Liver (tissue), 9 donors: ENCODE results near the gene NOS3. TPM values are rescaled to one million over a fixed set of nuclear protein-coding genes. Genes with fewer than 3 reads are reported as not detected.

Experiments used
- DNase-seq: peaks from one replicate; pipeline ENCODE4 v3.0.0-alpha.2; 2017; ENCODE audit warnings: low spot score
- H3K27ac ChIP-seq, 2 donors: one replicate each; pipeline ENCODE4 v1.7.0; 2013; ENCODE audit warnings: inconsistent platforms in 2 of 2, low read length in 2 of 2, control low read depth in 1 of 2, low read depth in 1 of 2, mild to moderate bottlenecking in 1 of 2
- H3K27me3 ChIP-seq, 4 donors: one replicate each; pipeline versions ENCODE4 v1.6.1 to v1.7.0; 2013; ENCODE audit warnings: low read length in 3 of 4, inconsistent platforms in 1 of 4, mild to moderate bottlenecking in 1 of 4, moderate library complexity in 1 of 4; ENCODE audit not compliant: control insufficient read depth in 4 of 4, insufficient read depth in 4 of 4
- H3K36me3 ChIP-seq, 4 donors: one replicate each; pipeline versions ENCODE4 v1.6.1 to v1.7.0; 2013; ENCODE audit warnings: low read length in 3 of 4, mild to moderate bottlenecking in 3 of 4, low read depth in 1 of 4, moderate library complexity in 1 of 4; ENCODE audit not compliant: control insufficient read depth in 4 of 4, insufficient read depth in 3 of 4
- H3K4me1 ChIP-seq, 4 donors: one replicate each; pipeline versions ENCODE4 v1.6.1 to v1.7.0; 2013; ENCODE audit warnings: low read length in 3 of 4, mild to moderate bottlenecking in 3 of 4, moderate library complexity in 1 of 4; ENCODE audit not compliant: control insufficient read depth in 4 of 4, insufficient read depth in 4 of 4
- H3K4me3 ChIP-seq, 3 donors: one replicate each; pipeline versions ENCODE4 v1.6.1 to v1.7.0; 2013; ENCODE audit warnings: low read length in 3 of 3, control low read depth in 1 of 3, low read depth in 1 of 3, mild to moderate bottlenecking in 1 of 3
- H3K9ac ChIP-seq, 2 donors: one replicate each; pipeline ENCODE4 v1.7.0; 2013; ENCODE audit warnings: low read length in 2 of 2, mild to moderate bottlenecking in 2 of 2, moderate library complexity in 2 of 2, control low read depth in 1 of 2, low read depth in 1 of 2
- H3K9me3 ChIP-seq, 4 donors: one replicate each; pipeline versions ENCODE4 v1.6.1 to v1.7.0; 2013; ENCODE audit warnings: low read length in 3 of 4; ENCODE audit not compliant: control insufficient read depth in 4 of 4
- ATF3 ChIP-seq: IDR thresholded peaks from 2 replicates; pipeline ENCODE4 v1.6.1; 2016; ENCODE audit warnings: antibody characterized with exemption
- FOXA2 ChIP-seq: IDR thresholded peaks from 2 replicates; pipeline ENCODE4 v1.6.1; 2016; ENCODE audit warnings: antibody characterized with exemption
- HNF4A ChIP-seq, 2 donors: conservative IDR thresholded peaks; 2 replicates each; pipeline ENCODE4 v1.6.1; 2016; ENCODE audit warnings: antibody characterized with exemption in 2 of 2, mild to moderate bottlenecking in 2 of 2
- HNF4G ChIP-seq: IDR thresholded peaks from 2 replicates; pipeline ENCODE4 v1.6.1; 2016; ENCODE audit warnings: antibody characterized with exemption
- JUND ChIP-seq, 2 donors: IDR thresholded peaks; 2 replicates each; pipeline ENCODE4 v1.6.1; 2016; ENCODE audit warnings: antibody characterized with exemption in 2 of 2
- MAX ChIP-seq: IDR thresholded peaks from 2 replicates; pipeline ENCODE4 v1.6.1; 2016; ENCODE audit warnings: antibody characterized with exemption
- NR2F2 ChIP-seq: IDR thresholded peaks from 2 replicates; pipeline ENCODE4 v1.6.1; 2016; ENCODE audit warnings: antibody characterized with exemption
- RAD21 ChIP-seq, 2 donors: IDR thresholded peaks; 2 replicates each; pipeline ENCODE4 v1.6.1; 2016; ENCODE audit warnings: antibody characterized with exemption in 2 of 2, mild to moderate bottlenecking in 2 of 2
- REST ChIP-seq: IDR thresholded peaks from 2 replicates; pipeline ENCODE4 v1.6.1; 2016; ENCODE audit warnings: antibody characterized with exemption, mild to moderate bottlenecking
- RXRA ChIP-seq, 2 donors: IDR thresholded peaks; 2 replicates each; pipeline ENCODE4 v1.6.1; 2017 to 2018; ENCODE audit warnings: antibody characterized with exemption in 2 of 2, mild to moderate bottlenecking in 1 of 2
- SP1 ChIP-seq: IDR thresholded peaks from 2 replicates; pipeline ENCODE4 v1.6.1; 2018; ENCODE audit warnings: antibody characterized with exemption, mild to moderate bottlenecking
- TAF1 ChIP-seq: conservative IDR thresholded peaks from 2 replicates; pipeline ENCODE4 v1.6.1; 2016; ENCODE audit warnings: antibody characterized with exemption, mild to moderate bottlenecking
- YY1 ChIP-seq: IDR thresholded peaks from 2 replicates; pipeline ENCODE4 v1.6.1; 2016; ENCODE audit warnings: antibody characterized with exemption, mild to moderate bottlenecking
- WGBS: extraction: QIAGEN DNeasy Blood & Tissue Kit; methylation state at CpG from one replicate; pipeline ENCODE4 v1.1.7; 2013; 5-methylcytosine and 5-hydroxymethylcytosine counted together
- polyA plus RNA-seq, 2 donors: library from polyadenylated mRNA; stranded (reverse) in 1 of 2; unstranded in 1 of 2; fragments of 200-250 nt in 1 of 2; fragments of >200 nt in 1 of 2; fragmentation: Nextera tagmentation in 1 of 2; extraction: Ambion mirVana in 1 of 2; gene quantifications; one replicate each; pipeline versions ENCODE4 v1.2.1 to v1.2.3, GENCODE V29; 2013 to 2015
- total RNA-seq, 2 donors: library from RNA; depleted of rRNA; stranded (reverse); fragments of >200 nt; gene quantifications; one replicate each; pipeline ENCODE4 v1.2.3, GENCODE V29; 2014
- TF ChIP-seq, protein P1 (sequence below): fragments of 150-350 bp; IDR thresholded peaks from 2 replicates; pipeline ENCODE4 v1.5.1; 2017; ENCODE audit warnings: improper control_type of control experiment, low read depth, low read length; ENCODE audit not compliant: missing input control
- donor health status: healthy.
- donor health status: healthy.
- donor health status: healthy.
- donor health status: healthy.
- donor health status: healthy.

Gene NOS3
- total and polyA plus RNA-seq, 4 donors = 1.6 to 6.1 (median 5.1) TPM

DNA sequence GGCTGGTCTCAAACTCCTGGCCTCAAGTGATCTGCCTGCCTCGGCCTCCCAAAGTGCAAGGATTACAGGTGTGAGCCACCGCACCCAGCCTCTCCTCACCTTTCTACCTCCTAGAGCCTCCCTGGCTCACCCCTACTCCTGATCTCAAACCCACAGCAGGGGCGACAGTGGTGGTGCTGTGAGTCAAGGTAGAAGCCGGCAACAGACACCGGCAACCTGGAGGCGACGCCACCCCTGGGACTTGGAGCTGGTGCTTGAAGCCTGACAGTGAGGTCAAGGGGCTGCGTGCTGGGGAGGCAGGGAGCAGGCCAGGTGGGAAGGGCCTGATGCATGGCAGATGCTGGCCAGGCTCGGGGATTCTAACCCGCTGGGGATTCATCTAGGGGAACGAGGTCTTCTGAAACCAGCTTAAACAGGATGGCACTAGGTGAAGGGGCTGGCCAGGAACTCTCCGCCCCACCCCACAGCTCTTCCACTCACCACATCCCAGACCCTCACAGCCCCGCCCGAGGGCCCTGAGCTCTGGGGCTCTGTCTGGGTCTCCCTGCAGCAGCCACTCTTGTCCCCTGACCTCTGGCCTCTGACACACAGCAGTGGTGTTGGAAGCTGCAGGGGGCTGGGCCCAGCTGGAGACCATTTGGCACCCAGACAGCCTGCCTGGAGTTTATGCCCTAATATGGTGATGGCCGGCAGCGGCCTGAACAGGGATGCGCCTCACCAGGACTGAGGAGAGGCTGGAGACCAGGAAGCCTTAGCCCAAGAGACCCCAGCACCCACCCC is 29.1 kb upstream of the NOS3 start:
- Histone ChIP-seq H3K4me3 (no peak overlapping the region), H3K36me3 (no peaks in the 10 kb centered on the region), H3K27ac (no peak overlapping the region), H3K9me3 (no peaks in the 10 kb centered on the region), H3K4me1 (peaks cover 0 to 16% (median 1%) of the 10 kb centered on the region in 4 donors), H3K27me3 (peaks cover 0 to 3% (median 0%) of the 10 kb centered on the region in 4 donors), H3K9ac (no peak overlapping the region)
- TF ChIP-seq NR2F2 = peak; percentile 80
- TF ChIP-seq RAD21 (IDR thresholded peaks at IDR 0.05) = no peak
- 75% methylated on average over 17 of the region's 17 CpGs for WGBS
- DNase-seq = no peak

GRCh38 chr7:150962290-150962552 is 28.6 kb upstream of the NOS3 start:
- Histone ChIP-seq H3K9me3 (no peaks in the 10 kb centered on the region), H3K9ac (no peak overlapping the region), H3K4me3 (no peak overlapping the region), H3K27me3 (peaks cover 0 to 3% (median 0%) of the 10 kb centered on the region in 4 donors), H3K27ac (no peak overlapping the region), H3K36me3 (no peaks in the 10 kb centered on the region), H3K4me1 (peaks cover 0 to 16% (median 1%) of the 10 kb centered on the region in 4 donors)
- WGBS = 65% methylated on average over 2 of the region's 2 CpGs
- TF ChIP-seq YY1 (no peak), FOXA2 (no peak), NR2F2 (no peak), REST (no peak), JUND (IDR thresholded peaks at IDR 0.05) (no peak), HNF4G (no peak), MAX (no peak), SP1 (no peak), TAF1 (no peak), HNF4A (conservative IDR thresholded peaks at IDR 0.05) (no peak), ATF3 (no peak), RXRA (IDR thresholded peaks at IDR 0.05) (no peak), RAD21 (IDR thresholded peaks at IDR 0.05) (no peak)
- DNase-seq = no peak

- no peak for TF ChIP-seq JUND (IDR thresholded peaks at IDR 0.05)
- TF ChIP-seq, protein P1, sequence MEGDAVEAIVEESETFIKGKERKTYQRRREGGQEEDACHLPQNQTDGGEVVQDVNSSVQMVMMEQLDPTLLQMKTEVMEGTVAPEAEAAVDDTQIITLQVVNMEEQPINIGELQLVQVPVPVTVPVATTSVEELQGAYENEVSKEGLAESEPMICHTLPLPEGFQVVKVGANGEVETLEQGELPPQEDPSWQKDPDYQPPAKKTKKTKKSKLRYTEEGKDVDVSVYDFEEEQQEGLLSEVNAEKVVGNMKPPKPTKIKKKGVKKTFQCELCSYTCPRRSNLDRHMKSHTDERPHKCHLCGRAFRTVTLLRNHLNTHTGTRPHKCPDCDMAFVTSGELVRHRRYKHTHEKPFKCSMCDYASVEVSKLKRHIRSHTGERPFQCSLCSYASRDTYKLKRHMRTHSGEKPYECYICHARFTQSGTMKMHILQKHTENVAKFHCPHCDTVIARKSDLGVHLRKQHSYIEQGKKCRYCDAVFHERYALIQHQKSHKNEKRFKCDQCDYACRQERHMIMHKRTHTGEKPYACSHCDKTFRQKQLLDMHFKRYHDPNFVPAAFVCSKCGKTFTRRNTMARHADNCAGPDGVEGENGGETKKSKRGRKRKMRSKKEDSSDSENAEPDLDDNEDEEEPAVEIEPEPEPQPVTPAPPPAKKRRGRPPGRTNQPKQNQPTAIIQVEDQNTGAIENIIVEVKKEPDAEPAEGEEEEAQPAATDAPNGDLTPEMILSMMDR = peak; percentile 74
- no peak for TF ChIP-seq YY1
- no peak for TF ChIP-seq NR2F2
- TF ChIP-seq REST = no peak
- peak; percentile 77 to 88 for TF ChIP-seq RAD21 (IDR thresholded peaks at IDR 0.05)
- no peak overlapping the region for H3K27ac ChIP-seq
Observed at GRCh38 chr7:150962553-150963399, 28.0 kb upstream of the NOS3 start.

More at GRCh38 chr7:150962553-150963399, 28.0 kb upstream of the NOS3 start:
- Histone ChIP-seq H3K27me3 (peaks cover 0 to 3% (median 0%) of the 10 kb centered on the region in 4 donors), H3K36me3 (no peaks in the 10 kb centered on the region), H3K9me3 (no peaks in the 10 kb centered on the region), H3K4me3 (no peak overlapping the region), H3K4me1 (peaks cover 0 to 16% (median 1%) of the 10 kb centered on the region in 4 donors), H3K9ac (no peak overlapping the region)
- DNase-seq = peak; percentile 74
- 45% methylated on average over 23 of the region's 23 CpGs for WGBS
